Fibroblast of skin of back (primary cell): ENCODE results near the gene ZNF385C.

Source experiments
- DNase-seq: peaks from one replicate; pipeline ENCODE4 v3.0.0-alpha.2; 2013

Gene ZNF385C

DNA sequence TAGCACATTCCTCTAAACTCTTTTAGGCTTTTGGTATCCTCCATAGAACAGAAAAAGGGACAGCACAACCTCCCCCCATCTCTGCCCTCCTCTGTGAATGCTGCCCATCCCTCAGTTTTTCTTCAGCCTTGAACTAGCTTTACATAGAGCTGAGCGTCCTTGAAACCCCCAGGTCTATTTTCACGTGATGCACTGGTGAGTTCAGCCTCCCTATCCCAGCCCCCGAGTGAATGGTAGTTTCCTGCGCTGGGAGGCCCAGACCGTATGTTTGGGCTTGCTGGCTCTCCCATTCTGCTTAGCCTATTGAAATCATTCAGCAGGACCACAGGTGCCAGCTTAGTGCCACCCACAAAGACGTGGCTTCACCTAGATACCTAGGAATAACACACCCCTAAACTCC is 22.5 kb downstream of the ZNF385C start:
- no peak for DNase-seq

- no peak for DNase-seq
Observed at GRCh38 chr17:42072323-42073187, 25.7 kb downstream of the ZNF385C start.

DNA sequence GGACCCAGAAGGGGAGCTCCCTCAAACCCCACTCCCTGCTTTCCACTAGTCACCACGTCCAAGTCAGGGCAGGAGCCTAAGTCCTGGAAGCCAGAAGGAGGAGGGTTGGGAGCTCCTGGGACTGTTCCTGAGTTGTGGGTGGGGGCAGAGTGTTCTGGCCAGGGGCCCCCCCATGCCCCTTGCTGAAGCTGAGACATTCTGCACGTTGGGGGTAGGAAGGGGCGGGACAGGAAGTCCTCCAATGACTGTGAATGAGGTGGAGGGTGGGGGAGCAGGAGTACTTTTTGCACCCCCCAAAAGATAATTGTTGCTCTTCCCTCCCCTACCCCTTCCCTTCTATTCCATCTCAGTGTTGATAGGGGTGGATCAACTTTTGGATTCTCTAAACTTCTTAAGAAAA is 26.5 kb downstream of the ZNF385C start:
- DNase-seq, result no peak

DNA sequence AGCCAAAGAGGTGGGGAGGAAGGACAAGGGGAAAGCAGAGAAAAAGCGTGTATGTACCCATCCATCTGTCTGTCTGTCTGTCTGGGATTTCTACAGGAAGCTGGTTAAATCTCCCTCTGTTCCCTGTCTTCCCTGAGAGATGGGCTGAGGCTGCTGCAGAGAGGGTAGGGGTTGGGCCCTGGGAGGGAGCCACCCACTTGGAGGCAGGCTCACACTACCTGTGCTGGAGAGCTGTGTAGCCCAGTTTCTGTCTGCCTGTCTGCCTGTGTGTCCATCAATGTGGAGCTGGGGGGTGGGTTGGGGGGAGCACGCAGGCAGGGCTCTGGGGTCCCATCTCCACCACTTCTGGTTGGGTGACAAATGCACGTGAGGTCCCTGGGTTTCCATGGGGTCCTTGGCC is 29.3 kb downstream of the ZNF385C start:
- DNase-seq, result no peak

- DNase-seq, result peak; percentile 36
Observed at GRCh38 chr17:42067371-42068091, 30.7 kb downstream of the ZNF385C start.

DNA sequence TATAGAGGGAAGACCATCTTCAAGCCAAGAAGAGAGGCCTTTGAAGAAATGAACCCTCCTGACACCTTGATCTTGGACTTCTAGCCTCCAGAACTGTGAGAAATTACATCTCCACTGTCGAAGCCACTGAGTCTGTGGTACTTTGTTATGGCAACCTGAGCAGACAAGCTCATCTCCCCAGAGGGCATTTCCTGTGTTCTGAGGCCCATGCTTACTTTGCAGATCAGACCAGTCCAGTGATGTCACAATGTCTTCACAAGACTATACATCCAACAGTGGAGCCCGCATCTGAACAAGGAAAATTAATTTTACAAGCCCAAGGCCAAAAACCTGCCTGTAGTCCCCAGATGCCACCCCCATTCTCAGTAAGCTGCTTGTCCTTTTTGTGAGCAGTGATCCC is 33.1 kb downstream of the ZNF385C start:
- no peak for DNase-seq

DNA sequence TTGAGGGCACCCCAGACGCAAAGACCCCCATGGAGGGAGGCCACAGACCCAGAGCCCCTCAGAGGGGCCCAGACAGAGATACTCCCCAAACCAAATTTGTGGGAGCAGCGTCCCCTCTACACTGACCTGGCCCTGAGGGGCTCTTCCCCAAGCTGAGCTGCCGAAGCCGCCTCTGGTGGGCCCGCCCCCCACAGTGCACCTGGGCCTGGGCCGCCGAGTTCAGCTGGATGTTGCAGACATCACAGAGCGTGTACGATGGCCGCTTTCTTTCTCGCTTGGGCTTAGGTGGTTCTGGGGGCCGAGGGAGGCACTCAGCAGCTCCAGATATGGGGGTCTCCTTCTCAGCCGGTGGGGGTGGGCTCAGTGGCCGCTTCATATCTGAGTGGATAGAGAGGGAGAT is 35.6 kb downstream of the ZNF385C start:
- DNase-seq, result no peak

GRCh38 chr17:42061646-42062487 is 36.4 kb downstream of the ZNF385C start:
- DNase-seq, result no peak

GRCh38 chr17:42060231-42060630 is 38.0 kb downstream of the ZNF385C start:
- DNase-seq, result no peak

GRCh38 chr17:42059815-42060214 is 38.5 kb downstream of the ZNF385C start:
- no peak for DNase-seq

GRCh38 chr17:42058063-42058462 is 40.2 kb downstream of the ZNF385C start:
- no peak for DNase-seq

- no peak for DNase-seq
Observed at GRCh38 chr17:42056635-42057034, 41.6 kb downstream of the ZNF385C start.

DNA sequence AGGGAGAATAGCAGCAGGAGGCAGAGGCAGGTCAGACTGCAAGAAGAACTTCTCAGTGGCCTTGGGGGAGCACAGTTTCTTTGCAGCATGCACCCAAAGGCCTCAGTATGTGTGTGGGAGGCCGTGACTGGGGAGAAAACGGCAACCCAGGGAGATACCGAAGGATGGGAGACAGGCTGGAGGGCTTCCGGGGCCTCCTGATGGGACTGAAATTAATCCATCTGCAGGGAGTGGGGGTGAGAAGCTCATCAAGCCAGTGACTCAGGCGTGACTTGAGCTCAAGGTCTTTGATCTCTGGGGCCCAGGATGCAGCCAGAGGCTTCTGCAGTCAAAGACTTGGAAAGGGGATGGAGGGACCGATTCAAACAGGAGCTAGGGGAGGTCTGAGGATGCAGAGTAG is 42.8 kb downstream of the ZNF385C start:
- DNase-seq, result no peak

DNA sequence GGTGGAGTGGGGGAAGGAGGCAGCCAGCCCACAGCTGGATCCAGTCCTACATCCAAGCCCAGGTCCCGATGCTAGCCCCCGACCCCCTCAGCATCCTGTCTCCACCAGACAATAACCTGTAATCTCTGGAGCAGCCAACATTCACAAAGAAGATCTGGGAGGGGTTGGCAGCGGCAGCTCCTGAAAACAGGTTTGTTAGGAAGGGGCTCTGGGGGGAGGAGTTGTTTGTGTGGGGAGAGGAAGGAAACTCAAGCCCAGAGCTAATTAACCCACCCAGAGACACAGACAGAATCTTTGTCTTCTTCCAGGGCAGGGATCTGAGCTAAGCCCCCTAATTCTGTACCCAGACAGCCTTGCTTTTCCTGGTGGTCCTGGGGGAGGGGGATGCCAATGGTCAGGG is 43.2 kb downstream of the ZNF385C start:
- DNase-seq, result no peak

DNA sequence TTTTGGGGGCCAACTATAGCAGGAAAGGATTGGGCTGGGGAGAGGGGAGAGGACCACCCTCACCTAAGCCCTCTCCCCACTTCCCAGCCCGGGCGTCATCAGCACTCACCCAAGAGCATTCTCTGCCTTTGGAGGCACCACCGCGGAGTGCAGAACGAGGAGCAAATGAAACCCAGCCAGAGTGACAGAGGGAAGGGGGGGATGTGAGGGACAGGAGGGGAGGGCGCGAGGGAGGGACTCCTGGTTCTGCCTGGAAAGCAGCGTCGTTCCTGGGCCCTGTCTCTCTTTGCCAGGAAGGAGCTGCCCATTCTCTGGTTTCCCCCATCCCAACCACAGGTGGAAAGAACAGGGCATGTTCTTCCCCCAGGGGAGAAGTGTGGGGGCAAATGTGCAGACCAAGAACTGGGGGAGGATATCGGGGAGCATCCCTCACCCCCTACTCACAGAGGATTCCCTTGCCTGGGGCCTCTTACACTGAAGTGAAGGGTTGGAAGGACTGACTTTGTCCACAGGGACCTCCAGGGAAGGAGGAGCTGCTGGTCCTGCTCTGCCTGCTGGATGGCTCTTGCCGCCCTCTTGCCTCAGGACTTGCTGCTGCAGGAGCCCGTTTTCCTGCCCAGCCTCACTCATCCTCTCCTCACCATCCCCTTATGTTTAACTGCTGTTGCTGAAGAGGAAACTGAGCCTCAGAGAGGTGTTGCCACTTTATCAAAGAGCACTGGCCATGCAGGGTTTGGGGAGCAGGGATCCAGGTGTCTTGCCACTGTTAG is 44.4 kb downstream of the ZNF385C start:
- DNase-seq, result no peak

DNA sequence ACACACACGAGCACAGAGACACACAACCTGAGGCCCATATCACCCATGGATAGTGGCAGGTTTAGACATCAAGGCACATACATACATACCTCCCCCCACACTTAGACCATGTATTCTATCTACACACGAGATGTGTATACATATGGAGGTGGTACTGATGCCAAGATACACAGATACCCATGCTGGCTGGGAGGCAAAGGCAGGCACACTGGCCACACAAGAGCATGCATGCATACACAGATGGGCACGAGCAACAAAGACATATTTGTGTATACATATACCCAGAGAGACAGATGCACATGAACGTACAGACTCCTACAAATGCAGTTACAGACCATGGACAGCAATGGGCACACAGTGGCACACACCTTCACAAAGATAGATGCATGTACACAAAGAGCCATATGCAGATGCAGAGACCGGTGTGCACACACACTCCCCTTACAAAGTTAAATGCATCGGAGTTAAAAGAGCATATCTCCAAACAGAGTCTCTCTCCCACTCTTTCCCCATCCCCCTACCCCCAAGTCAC is 45.9 kb downstream of the ZNF385C start:
- DNase-seq, result no peak

DNA sequence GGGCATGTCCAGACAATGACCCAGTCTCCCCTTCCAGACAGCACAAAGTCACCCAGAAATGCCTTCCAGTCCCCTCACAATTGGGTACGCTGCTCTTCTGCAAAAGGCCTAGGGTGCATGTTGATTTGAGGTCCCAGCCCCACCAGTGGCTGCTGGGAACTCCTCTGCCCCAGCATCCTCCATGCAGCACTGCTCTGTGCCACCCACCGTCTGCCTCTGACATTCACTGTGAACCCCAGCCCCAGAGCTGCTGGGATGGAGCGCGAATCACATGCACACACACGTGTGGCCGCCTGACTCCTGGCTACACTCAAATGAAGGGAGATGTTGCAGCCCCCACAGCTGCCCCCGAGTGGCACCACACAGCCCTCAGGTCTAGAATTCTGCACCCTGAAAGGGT is 46.6 kb downstream of the ZNF385C start:
- DNase-seq, result no peak

DNA sequence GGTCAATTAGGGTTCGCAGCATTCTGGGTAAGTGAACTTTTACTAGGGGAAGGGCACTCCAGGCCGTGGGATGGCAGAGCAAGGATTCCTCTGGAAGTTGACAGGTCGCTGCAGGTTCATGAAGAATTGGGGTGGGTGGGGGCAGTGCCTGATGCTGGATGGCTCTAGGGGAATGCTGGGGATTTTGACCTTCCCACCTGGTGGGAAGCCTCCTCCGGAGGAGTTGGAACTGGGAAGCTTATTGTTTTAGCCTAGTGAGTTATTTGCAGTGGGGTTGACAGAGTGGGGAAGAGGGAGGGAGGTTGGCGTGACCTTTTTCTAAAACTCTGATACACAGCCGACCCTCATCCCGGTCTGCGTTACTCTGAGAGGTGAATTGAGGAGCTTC is 47.3 kb downstream of the ZNF385C start:
- no peak for DNase-seq

DNA sequence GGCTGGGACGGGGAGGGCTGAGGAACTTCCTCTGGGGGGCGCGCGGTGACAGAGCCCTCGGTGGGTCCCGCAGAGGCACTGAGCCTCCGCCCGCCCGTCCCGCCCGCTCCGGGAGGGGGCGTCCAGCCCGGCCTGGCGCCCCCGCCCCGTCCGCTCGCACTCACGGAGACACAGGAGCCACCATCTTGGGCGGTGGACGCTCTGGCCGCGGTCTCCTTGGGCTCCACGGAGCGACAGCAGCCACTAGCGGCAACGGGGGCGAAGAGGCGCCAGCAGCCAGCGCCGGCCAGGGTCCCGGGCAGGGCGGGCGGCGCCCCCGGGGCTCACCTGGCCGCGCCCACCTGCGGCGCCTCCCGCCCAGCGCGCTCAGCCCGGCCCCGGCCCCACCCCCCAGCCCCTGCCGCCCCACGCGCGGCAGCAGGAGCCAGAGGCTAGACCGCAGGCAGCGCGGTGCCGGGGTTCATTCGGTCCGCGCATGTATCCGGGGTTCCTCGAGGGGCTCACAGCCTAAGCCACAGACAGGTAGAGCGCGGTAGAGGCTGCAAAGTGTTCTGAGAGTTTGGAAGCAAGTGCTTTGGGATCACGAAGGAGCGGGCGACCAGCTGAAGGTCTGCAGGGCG is 47.8 kb downstream of the ZNF385C start, which contains the start of gene C17orf113:
C17orf113 (minus strand) TSS at position 209 of the 620 bp plus-strand sequence. CDS start 7,225 bp downstream, outside the sequence.
- DNase-seq, result peak; percentile 39

GRCh38 chr17:42049834-42050392 is 48.4 kb downstream of the ZNF385C start:
- no peak for DNase-seq

DNA sequence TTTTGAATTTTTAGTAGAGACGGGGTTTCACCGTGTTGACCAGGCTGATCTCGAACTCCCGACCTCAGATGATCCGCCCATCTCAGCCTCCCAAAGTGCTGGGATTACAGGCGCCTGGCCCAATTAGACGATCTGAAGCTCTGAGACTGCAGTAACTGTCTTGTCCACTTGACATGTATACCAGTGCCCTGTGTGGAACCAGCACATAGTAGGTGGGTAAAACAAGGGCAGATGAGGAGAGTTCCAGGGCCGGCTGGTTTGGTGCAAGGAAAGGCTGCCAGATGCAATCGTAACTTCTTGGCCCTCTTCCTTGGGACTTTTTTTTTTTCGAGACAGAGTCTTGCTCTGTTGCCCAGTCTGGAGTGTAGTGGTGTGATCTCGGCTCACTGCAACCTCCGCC is 50.9 kb downstream of the ZNF385C start:
- DNase-seq, result no peak
